ENCODE measurements around the gene POLDIP3. TPM values are rescaled to one million over a fixed set of nuclear protein-coding genes. Genes with fewer than 3 reads are reported as not detected.
"Not testable (repeated sequence)": the region's sequence is repeated elsewhere in the genome, so short reads cannot be mapped to it uniquely, and the experiment has no call there.

POLDIP3 gene
- total RNA-seq, 1 donor from 2014 or later = 77.8 TPM

DNA sequence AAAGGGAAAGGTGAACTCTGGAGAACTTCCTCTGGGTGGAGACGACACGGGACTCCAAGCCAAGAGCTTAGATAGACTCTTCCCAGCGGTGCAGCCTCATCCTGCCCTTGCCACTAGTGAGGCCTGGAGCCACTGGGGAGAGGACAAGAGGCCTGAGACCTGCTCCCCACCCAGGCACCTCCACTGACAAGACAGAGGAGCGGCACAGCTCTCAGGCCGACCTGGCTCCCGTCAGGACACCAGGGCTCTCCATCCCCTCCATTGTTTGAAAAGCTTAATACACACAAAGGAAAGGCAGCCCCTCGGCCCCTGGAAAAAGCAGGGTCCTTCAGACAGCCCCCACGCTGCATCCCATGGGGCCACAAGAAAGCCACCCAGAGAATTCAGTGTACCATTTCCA, 29.6 kb downstream of the POLDIP3 start:
- Mint-ChIP-seq H3K27ac (ENCODE audit: unreplicated experiment) (no peak overlapping the region), H3K4me3 (ENCODE audit: unreplicated experiment) (no peak overlapping the region), H3K4me1 (ENCODE audit: unreplicated experiment) (peaks cover 10% of the 10 kb centered on the region), H3K9me3 (ENCODE audit: unreplicated experiment) (no peaks in the 10 kb centered on the region), H3K36me3 (ENCODE audit: unreplicated experiment) (peaks cover 31% of the 10 kb centered on the region), H3K27me3 (ENCODE audit: unreplicated experiment) (no peaks in the 10 kb centered on the region)
- TF ChIP-seq, protein P1, sequence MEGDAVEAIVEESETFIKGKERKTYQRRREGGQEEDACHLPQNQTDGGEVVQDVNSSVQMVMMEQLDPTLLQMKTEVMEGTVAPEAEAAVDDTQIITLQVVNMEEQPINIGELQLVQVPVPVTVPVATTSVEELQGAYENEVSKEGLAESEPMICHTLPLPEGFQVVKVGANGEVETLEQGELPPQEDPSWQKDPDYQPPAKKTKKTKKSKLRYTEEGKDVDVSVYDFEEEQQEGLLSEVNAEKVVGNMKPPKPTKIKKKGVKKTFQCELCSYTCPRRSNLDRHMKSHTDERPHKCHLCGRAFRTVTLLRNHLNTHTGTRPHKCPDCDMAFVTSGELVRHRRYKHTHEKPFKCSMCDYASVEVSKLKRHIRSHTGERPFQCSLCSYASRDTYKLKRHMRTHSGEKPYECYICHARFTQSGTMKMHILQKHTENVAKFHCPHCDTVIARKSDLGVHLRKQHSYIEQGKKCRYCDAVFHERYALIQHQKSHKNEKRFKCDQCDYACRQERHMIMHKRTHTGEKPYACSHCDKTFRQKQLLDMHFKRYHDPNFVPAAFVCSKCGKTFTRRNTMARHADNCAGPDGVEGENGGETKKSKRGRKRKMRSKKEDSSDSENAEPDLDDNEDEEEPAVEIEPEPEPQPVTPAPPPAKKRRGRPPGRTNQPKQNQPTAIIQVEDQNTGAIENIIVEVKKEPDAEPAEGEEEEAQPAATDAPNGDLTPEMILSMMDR (IDR thresholded peaks at IDR 0.05) = no peak
- no peak for DNase-seq (ENCODE audit: extremely low spot score, unreplicated experiment)

DNA sequence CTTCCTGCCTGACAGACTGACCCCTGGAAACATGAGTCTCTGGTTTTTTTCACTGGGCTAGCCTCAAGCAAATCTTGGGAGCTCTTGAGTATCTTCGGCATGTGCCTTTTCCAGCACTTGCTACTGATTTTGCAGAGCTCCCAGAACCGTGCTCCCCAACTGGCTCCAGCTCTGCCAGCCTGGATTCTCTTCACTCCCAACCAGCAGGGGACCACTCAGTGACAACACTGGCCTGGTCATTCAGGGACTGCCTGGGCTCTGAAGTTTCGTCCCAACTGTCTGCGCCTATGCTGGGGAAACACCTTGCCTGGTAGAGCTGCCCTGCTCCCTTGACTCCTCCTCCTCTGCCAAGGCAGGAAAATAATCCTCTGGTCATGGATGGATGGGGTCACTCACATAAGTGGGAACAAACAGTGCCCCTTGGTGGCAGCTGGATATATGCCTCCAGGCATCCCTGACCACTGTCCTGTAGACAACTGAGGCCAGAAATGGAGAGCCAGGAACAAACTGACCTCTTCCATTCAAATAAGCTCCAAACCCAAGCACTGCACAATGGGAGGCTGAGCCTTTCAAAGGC, 30.2 kb downstream of the POLDIP3 start:
- TF ChIP-seq, protein P1 (IDR thresholded peaks at IDR 0.05) = no peak
- H3K4me1 Mint-ChIP-seq (ENCODE audit: unreplicated experiment) = peaks cover 10% of the 10 kb centered on the region
- H3K36me3 Mint-ChIP-seq (ENCODE audit: unreplicated experiment) = peaks cover 27% of the 10 kb centered on the region
- H3K9me3 Mint-ChIP-seq (ENCODE audit: unreplicated experiment) = no peaks in the 10 kb centered on the region
- H3K27ac Mint-ChIP-seq (ENCODE audit: unreplicated experiment) = no peak overlapping the region
- DNase-seq (ENCODE audit: extremely low spot score, unreplicated experiment) = no peak
- H3K4me3 Mint-ChIP-seq (ENCODE audit: unreplicated experiment) = no peak overlapping the region
- no peaks in the 10 kb centered on the region for H3K27me3 Mint-ChIP-seq (ENCODE audit: unreplicated experiment)

DNA sequence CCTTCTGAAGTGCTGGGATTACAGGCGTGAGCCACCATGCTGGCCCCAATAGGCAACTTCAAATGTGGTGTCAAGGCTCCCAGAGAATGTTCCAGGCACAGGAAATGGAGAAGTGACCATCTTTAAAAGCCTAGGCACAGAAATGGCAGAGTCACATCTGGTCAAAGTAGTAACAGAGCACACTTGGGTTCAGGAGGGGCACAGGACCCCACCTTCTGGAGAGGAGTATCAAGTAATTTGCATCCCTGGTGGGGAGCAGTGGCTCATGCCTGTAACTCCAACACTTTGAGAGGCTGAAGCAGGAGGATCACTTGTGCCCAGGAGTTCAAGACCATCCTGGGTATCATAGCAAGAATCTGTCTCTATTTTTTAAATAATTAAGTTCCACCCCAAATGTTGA, 31.7 kb downstream of the POLDIP3 start:
- no peaks in the 10 kb centered on the region for H3K9me3 Mint-ChIP-seq (ENCODE audit: unreplicated experiment)
- no peaks in the 10 kb centered on the region for H3K27me3 Mint-ChIP-seq (ENCODE audit: unreplicated experiment)
- H3K36me3 Mint-ChIP-seq (ENCODE audit: unreplicated experiment) = peaks cover 24% of the 10 kb centered on the region
- no peak for DNase-seq (ENCODE audit: extremely low spot score, unreplicated experiment)
- H3K27ac Mint-ChIP-seq (ENCODE audit: unreplicated experiment) = no peak overlapping the region
- TF ChIP-seq, protein P1 (IDR thresholded peaks at IDR 0.05) = no peak
- peaks cover 10% of the 10 kb centered on the region for H3K4me1 Mint-ChIP-seq (ENCODE audit: unreplicated experiment)
- H3K4me3 Mint-ChIP-seq (ENCODE audit: unreplicated experiment) = no peak overlapping the region

DNA sequence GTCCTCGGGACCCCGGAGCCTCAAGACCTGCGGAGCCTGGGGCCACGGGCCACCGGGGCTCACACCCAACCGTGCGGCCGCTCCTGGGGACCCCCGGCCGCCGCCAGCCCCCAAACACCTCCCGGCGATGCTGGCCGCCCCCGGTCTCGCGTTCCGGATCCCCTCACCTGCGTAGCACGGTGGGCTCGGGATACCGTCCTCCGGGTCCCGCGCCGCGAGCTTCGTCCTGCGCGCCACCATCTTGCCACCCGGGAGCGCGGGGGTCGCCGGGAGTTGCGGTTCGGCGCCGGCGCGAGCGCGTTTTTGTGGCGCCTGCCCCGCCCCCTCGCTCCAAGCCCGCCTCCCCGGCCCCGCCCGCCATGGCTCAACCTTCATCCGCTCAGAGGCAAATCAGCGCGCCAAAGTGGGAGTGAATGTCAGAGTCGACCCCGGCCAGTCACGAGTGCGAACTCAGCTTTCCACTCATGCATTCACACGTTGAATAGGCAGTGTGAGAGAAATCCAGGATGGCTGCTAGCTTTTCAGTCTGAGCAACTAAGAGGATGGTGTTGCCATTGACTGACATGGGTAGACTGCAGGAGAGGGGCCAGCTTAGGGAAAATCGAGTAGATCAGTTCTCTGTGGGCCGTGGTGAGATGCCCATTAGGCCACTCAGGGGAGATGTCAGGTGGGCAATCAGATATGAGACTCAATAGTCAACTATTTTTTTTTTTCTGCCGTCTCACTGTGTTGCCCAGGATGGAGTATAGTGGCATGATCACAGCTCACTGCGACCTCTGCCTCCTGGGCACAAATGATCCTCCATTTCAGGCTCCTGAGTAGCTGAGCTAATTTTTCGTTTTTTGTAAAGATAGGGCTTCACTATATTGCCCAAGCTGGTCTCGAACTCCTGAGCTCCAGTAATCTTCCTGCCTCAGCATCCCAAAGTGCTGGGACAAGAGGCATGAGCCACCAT, 32.6 kb downstream of the POLDIP3 start:
- peak; percentile 90 for DNase-seq (ENCODE audit: extremely low spot score, unreplicated experiment)
- H3K9me3 Mint-ChIP-seq (ENCODE audit: unreplicated experiment) = no peaks in the 10 kb centered on the region
- peak overlapping the region; percentile 24 for H3K27ac Mint-ChIP-seq (ENCODE audit: unreplicated experiment)
- TF ChIP-seq, protein P1 (IDR thresholded peaks at IDR 0.05) = no peak
- H3K36me3 Mint-ChIP-seq (ENCODE audit: unreplicated experiment) = peaks cover 22% of the 10 kb centered on the region
- H3K27me3 Mint-ChIP-seq (ENCODE audit: unreplicated experiment) = no peaks in the 10 kb centered on the region
- H3K4me1 Mint-ChIP-seq (ENCODE audit: unreplicated experiment) = peaks cover 10% of the 10 kb centered on the region
- peak overlapping the region; percentile 90 for H3K4me3 Mint-ChIP-seq (ENCODE audit: unreplicated experiment)

DNA sequence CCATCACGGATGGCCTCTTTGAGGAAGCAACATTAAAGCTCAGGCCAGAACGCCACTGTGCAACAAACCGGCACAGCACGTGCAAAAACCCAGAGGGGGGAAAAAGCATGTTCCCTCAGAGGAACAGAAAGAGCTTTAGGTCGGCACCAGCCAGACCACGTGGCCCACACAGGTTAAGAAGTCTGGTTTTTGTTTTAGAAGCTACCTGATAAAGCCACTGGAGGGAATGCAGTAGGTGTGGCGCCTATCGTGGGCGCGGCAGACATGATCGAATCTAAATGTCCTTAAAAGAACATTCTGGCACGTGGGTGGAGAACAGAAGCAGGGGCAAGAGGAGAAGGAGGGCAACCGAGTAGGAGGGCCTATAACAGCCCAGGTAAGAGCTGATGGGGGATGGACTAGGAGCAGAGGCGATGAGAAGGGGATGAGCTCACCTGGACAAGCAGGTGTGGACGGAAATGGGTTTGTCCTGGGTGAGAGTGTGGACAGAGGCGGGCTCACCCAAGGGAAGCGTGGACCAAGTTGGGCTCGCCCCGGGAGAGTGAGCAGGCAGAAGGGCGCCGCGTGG, 33.4 kb downstream of the POLDIP3 start:
- Mint-ChIP-seq H3K36me3 (ENCODE audit: unreplicated experiment) (peaks cover 16% of the 10 kb centered on the region), H3K4me1 (ENCODE audit: unreplicated experiment) (peaks cover 10% of the 10 kb centered on the region), H3K4me3 (ENCODE audit: unreplicated experiment) (peak overlapping the region; percentile 90)
- not testable (repeated sequence) for DNase-seq (ENCODE audit: extremely low spot score, unreplicated experiment); H3K27ac Mint-ChIP-seq (ENCODE audit: unreplicated experiment); H3K9me3 Mint-ChIP-seq (ENCODE audit: unreplicated experiment); H3K27me3 Mint-ChIP-seq (ENCODE audit: unreplicated experiment)

DNA sequence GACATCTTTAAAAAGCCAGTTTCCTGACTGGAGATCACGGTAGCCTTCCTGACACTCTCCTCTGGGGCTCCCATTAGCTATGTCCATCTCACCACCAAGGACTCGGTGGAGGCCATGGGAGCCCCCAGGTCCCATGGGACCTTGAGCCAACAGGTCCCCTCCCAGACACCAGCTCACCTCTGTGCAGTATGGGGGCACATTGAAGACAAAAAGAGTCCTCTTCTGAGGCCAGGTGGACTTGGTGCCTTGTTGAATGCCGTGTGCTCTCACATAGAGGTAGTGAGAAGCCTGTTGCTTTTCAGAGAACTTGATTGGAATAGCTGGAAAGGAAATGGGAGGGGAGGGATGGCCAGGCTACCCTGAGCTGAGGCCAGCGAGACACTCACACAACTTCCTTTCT, 34.6 kb downstream of the POLDIP3 start:
- DNase-seq (ENCODE audit: extremely low spot score, unreplicated experiment); H3K27ac Mint-ChIP-seq (ENCODE audit: unreplicated experiment); H3K27me3 Mint-ChIP-seq (ENCODE audit: unreplicated experiment); H3K9me3 Mint-ChIP-seq (ENCODE audit: unreplicated experiment): not testable (repeated sequence)
- peaks cover 10% of the 10 kb centered on the region for H3K4me1 Mint-ChIP-seq (ENCODE audit: unreplicated experiment)
- H3K4me3 Mint-ChIP-seq (ENCODE audit: unreplicated experiment) = peak overlapping the region; percentile 18
- H3K36me3 Mint-ChIP-seq (ENCODE audit: unreplicated experiment) = peaks cover 11% of the 10 kb centered on the region

Measured in osteocyte (in vitro differentiated cells).